ENCODE measurements around the gene BSN.

DNA sequence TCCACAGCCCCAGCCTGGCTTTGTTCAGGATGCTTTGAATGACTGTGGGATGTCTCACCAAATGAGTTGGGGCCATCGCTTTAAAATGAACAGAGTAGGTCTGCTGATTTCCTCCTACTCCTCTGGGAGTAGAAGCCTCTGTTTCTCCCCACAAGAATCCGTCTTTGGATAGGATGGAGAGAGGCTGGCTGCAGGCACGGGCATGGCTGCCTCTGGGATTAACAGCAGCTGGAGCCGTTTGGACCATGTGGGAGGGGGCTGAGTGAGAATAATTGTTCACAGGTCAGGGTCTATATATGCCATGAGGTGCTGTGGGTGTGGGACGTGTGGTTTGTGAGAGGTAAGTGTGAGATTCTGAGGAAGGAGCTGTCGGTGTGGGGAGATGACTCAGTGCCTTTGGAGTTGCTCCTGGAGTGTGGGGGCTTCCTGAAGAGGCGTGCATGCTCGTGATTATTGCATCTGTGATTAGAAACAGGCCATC lies 71.9 kb downstream of the BSN start:
- TF ChIP-seq CTCF (IDR thresholded peaks at IDR 0.05; ENCODE audit: low read depth, low read length): no peak
- no peak for TF ChIP-seq POLR2A (IDR thresholded peaks at IDR 0.05; ENCODE audit: extremely low read depth, insufficient read length)
- TF ChIP-seq MYC (IDR thresholded peaks at IDR 0.05; ENCODE audit: low read depth, low read length): no peak
- TF ChIP-seq, protein P1, sequence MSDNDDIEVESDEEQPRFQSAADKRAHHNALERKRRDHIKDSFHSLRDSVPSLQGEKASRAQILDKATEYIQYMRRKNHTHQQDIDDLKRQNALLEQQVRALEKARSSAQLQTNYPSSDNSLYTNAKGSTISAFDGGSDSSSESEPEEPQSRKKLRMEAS (IDR thresholded peaks at IDR 0.05; ENCODE audit: low read depth, low read length): no peak

All from NB4 (cell line).